Astrocyte of the hippocampus (primary cell): ENCODE results near the gene CDC42EP2.

Experiments used
- DNase-seq: peaks from one replicate; pipeline ENCODE4 v3.0.0; 2011; ENCODE audit warnings: low read depth, low spot score

CDC42EP2 gene

DNA sequence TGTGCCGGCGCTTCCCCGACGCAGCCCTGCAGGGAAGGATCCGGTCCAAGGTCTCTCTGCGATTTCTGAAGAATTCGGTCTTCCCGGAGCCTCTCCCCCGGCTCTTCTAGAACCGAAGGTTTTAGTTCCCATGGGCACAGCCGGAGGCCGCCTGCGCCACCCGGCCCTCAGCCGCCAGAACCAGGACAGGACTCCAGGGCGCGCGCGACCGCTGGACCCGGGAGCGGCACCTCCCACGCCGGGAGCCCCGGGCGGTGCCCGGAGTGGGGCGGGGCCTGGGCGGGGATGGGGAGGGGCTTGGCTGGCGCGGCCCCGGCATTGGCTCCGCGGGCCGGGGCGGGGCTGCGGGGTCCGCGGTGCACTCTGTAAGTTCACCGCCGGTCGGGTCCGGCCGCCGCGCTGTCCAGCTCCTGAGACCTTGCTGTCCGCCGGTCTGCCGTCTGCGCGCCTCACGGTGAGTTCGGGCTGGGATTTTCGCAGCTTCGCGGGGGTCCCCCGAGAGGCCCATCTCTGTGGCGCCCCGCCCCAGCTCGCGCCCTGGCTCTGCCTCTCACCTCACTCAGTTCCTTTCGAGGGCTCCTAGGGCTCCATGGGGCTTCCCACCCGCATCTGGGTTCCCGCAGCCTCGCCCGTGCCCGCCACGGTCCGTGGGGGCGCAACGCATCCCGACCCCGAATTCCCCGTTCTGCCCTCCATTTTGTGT lies at the start of gene CDC42EP2:
TSS of gene CDC42EP2 (plus strand) at position 366 of the 703 bp plus-strand sequence. CDS start 6,033 bp downstream, outside the sequence.
- peak; percentile 94 for DNase-seq

DNA sequence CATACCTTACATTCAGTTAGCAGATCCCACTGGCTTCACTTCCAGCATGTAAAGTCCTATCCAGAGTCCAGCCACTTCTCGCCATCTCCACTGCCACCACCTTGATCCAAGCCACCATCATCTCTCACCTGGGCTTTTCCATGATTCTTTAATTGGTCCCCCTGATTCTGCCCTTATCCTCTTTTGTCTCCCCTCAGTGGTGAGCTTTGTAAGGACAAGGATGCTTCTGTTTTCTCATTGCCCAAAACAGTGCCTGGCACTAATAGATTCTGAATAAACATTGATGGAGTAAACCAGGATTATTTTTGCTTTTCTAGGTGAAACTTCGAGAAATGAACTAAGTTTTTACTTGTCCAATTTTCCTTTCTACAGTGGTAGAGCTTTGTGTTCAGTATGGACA lies 48.5 kb upstream of the CDC42EP2 start:
- no peak for DNase-seq

- DNase-seq = peak; percentile 92
Measured at GRCh38 chr11:65274735-65275682, 39.7 kb upstream of the CDC42EP2 start.

- DNase-seq = no peak
Measured at GRCh38 chr11:65275906-65276305, 38.8 kb upstream of the CDC42EP2 start.

DNA sequence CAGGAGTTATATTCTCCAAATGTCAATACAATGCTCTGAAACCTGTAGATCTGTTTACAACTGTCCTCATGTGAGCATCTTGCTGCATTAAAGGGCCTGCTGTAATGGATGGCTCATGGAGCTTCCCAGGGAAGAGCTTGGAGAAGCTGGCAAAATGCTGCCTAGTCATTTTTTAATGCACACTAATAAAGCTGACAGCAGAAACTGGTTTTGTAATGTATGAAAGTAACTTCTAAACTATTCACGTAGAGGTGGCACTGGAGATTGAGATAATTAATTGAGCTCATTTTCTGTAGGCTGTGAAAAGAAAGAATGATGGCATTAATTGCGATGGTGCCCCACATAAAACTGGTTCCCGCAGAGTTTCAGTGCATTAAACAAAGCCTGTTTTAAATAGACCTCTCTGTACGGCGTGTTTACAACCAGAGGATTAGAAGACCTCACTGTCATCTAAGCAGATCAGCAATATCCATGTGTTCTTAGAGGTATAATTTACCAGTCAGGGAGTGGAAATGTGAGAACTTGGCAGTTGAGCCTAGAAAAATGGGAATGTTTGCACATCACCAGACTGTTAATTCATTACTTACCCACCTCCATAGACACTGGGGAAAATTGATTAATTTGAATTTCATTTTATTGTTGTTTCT lies 36.9 kb upstream of the CDC42EP2 start:
- DNase-seq = no peak

DNA sequence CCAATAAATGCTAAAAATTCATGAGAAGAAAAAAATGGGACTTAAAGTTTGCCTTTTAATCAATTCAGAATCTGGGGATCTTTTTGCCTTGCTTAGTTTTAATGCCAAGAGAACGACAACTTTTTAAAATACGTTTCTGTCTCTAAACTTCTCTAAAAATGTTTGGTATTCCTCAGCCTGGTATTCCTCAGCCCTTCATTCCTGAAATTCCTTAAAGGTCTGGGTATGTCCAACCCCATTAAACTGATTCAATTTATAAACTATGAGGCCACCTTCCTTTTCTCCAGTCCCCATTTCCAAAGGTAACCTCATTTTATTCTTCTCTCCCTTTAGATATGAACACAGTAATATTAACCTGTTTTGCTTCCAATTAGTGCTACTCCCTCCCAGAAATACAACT lies 36.3 kb upstream of the CDC42EP2 start:
- peak; percentile 52 for DNase-seq

GRCh38 chr11:65279279-65279678 lies 35.4 kb upstream of the CDC42EP2 start:
- no peak for DNase-seq

DNA sequence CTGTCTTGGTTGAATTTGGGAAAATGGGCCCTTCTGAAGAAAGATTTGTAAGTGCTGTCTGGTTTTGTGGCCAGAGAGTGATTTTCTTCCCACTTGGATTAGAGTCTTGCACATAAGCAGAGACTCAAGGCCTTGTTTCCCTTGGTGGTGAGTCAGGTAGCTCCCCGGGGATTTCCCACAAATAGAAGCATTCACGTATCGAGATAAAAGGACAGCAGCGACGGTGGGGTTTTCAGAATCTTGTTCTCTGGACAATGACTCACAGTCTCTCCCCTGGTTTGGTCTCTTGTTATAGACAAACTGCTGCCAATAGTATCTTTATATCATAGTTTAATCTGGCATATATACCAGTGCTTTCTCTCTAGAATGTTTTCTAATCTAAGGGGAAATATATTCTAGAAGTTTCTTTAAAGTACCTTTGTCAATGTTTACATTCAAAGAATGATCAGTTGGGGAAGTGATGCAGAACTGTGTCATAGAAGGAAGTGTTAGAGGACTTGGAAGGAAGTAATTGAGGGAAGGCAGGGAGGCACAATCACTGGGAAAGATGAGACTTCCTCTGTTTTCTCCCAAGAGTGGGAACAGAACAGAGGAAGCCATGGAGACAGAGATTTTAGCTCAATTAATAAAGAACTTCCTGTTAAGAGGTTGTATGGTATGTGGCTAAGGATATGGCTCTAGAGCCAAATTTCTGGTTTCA lies 34.8 kb upstream of the CDC42EP2 start:
- peak; percentile 93 for DNase-seq

GRCh38 chr11:65280646-65281045 lies 34.0 kb upstream of the CDC42EP2 start:
- no peak for DNase-seq

DNA sequence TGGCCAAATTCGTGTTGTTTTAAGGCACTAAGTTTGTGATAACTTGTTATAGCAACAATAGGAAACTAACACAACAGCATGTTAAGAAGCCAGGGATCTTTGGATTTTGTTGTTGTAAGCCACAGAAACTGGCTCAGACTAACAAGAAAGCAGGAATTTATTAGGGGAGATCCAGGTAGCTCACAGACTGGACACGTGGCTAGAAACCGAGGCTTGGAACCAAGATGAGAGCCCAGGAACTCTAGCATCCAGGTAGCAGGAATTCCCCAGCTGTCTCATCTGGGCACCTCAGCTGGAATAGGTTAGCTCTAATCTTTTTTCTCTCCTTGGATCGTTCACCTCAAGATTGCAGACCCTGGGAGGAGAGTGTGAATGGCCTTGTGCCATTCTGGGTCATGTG lies 28.0 kb upstream of the CDC42EP2 start:
- DNase-seq = no peak

DNA sequence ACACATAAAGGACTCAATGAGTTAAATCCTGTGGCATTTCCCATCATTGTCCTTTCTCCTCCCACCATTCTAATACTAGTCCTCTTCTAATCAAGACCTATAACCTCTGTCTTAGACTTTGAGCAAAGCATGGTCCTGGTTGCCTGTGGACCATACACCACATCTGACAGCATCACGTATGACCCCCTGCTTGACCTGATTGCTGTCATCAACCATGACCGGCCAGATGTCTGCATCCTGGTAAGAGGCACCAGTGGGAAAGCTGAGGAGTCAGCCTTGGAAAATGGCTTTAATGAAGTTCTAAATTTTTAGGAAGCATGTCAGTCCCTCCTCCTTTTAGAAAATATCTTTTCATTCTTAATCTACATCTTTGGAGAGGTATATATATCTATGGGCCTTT lies 27.1 kb upstream of the CDC42EP2 start:
- DNase-seq = no peak

- no peak for DNase-seq
Measured at GRCh38 chr11:65288706-65289536, 25.7 kb upstream of the CDC42EP2 start.

GRCh38 chr11:65290448-65291165 lies 24.1 kb upstream of the CDC42EP2 start:
- peak; percentile 70 for DNase-seq

DNA sequence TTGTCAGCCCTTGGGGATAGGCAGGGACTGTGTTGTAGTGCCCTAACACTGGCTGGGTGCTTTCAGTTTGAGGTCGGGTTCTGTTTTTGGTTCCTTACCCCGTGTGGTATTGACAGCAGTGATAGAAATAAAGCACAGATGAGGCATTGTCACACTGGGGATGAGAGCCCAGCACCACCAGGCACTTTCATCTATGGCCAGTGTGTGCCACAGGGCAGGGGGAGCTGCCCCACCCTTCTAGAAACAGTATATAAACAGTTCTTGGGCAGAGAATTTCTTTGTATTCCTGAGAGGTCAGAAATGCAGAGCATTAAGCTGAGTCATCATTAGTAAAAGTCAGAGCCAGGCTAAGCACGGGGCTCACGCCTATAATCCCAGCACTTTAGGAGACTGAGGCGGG lies 23.1 kb upstream of the CDC42EP2 start:
- DNase-seq = peak; percentile 57

- no peak for DNase-seq
Measured at GRCh38 chr11:65292890-65293289, 21.8 kb upstream of the CDC42EP2 start.

DNA sequence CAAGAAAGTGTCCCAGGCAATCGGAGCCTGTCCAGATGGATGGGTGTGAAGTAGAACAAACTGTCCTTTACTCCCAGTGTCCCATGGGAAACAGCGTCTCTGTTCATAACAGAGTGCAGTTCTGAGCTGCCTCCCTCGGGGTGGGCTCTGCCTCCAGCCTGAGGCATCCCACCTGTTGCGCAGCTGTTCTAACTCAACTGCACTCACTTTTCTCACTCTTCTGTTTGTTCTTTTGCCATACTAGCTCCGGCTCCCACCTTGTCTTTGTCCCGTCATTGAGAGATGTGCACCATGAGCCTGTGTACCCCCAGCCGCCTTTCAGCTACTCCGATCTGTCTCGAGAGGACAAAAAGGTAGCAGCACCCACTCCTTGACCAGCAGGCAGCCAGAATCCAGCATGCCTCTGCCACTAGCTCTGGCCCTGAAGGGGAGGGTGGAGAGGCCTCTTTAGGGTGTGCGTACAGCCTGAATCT lies 20.7 kb upstream of the CDC42EP2 start:
- no peak for DNase-seq

DNA sequence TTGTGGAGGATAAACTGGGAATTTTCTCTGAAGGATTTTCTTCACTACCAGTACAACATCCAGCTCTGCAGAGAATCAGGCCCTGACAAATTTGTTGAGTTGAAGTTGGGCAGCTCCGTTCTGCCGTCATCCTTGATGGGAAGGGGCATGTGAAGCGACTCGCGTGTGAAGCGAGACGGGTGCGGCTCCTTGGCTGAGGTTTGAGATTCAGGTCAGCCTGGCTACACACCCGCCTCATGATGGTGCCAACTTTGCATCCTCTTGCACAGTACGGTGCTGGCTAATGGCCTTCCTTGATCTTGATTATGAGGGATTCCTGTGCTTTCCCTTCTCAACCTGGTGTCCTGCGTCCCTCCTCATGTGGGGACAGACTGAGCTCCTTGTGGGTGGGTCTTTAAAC lies 19.7 kb upstream of the CDC42EP2 start:
- no peak for DNase-seq

DNA sequence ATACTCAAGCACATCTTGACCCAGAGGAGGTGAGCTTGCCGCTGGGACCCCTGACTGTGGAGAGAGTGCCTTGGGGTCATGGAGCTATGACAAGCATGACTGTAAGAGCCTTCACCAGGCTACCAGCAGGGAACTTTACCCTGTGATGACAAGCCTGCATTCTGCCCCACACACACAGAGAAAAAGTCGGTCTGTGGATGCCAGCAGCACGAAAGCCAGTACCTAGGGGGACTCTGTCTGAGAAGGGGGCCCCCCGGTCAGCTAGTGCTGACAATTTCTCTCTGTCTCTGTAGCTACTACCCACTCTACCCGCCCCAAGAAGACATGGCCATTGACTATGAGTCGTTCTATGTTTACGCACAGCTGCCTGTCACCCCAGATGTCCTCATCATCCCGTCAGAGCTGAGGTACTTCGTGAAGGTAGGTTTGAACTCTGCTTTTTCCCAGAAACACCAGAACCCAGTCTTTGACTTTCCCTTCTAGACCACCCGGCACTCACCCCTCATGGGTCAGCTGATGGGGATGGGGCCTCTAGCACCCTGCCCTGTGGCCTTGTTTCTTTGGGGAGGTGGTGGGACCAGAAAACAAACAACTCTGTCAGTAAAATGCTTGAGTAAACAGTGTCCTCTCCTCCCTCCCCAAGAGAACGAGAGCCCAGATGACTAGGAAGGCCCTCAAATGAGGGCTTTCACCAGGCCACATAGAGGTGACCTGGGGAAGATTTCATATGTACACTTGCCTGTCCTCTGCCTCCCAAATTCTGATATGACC lies 18.9 kb upstream of the CDC42EP2 start:
- DNase-seq = no peak

DNA sequence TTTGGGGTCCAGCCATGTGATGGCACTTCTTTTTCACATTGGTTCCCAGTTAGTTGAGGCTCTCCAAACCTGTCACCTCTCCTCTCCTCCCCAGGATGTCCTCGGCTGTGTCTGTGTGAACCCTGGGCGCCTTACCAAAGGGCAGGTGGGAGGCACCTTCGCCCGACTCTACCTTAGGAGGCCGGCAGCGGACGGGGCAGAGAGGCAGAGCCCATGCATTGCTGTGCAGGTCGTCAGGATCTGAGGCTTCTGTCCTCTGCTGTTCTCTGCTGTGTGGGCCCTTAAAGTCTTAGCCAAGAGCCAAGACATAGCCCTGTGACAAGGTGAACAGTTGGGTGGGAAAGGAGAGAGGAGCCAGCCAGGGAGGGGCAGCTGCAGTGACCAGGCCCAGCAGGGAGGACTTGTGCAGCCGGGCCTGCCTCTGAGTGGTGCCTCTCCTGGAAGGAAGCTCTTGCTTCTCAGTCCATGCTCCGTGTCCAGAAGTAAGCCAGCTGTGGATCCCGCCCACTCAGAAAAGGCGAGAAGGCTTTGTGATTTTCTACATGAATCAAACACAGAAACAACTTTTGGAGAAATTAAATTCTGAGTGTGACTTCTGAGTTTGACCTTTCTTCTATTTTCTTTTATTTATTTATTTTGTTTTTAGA lies 17.5 kb upstream of the CDC42EP2 start:
- DNase-seq = no peak
